HG02885 (cell line): ENCODE data around the gene PEMT.
"Not testable (repeated sequence)": the region's sequence is repeated elsewhere in the genome, so short reads cannot be mapped to it uniquely, and the experiment has no call there.

Source experiments
- ATAC-seq: cut with Tn5 transposase; IDR thresholded peaks from one replicate; pipeline ENCODE4 v1.9.1; 2021; ENCODE audit warnings: mild to moderate bottlenecking; ENCODE audit not compliant: unreplicated experiment, poor library complexity

The PEMT gene

GRCh38 chr17:17467016-17467415, 124.5 kb downstream of the PEMT start:
- no peak for ATAC-seq

- no peak for ATAC-seq
Observed at GRCh38 chr17:17466511-17466910, 125.0 kb downstream of the PEMT start.

- not testable (repeated sequence) for ATAC-seq
Observed at GRCh38 chr17:17465878-17466277, 125.6 kb downstream of the PEMT start.

GRCh38 chr17:17463821-17464220, 127.7 kb downstream of the PEMT start:
- ATAC-seq, result no peak

GRCh38 chr17:17462048-17462824, 129.3 kb downstream of the PEMT start:
- no peak for ATAC-seq

- no peak for ATAC-seq
Observed at GRCh38 chr17:17460038-17460437, 131.5 kb downstream of the PEMT start.

GRCh38 chr17:17457680-17458079, 133.8 kb downstream of the PEMT start:
- no peak for ATAC-seq

GRCh38 chr17:17456251-17456650, 135.3 kb downstream of the PEMT start:
- ATAC-seq, result no peak
